H1 (cell line): Measurements from ENCODE around the gene EFHD1. TPM values are rescaled to one million over a fixed set of nuclear protein-coding genes. Genes with fewer than 3 reads are reported as not detected.

Source experiments
- BRCA1 ChIP-seq: IDR thresholded peaks from 2 replicates; pipeline ENCODE4 v1.6.1; 2012; ENCODE audit warnings: low read depth, low read length, improper control_type of control experiment
- CBX5 ChIP-seq: fragments of 300-800, 300-1000 bp; sonication (generic); IDR thresholded peaks from 2 replicates; pipeline ENCODE4 v1.7.1; 2016; ENCODE audit warnings: antibody characterized with exemption, low read length, low read depth
- CBX8 ChIP-seq: fragments of 300-800, 300-1000 bp; sonication (generic); IDR thresholded peaks from 2 replicates; pipeline ENCODE4 v1.7.1; 2016; ENCODE audit warnings: low read depth, low read length, borderline replicate concordance
- CTBP2 ChIP-seq: IDR thresholded peaks from 2 replicates; pipeline ENCODE4 v1.7.0; 2011; ENCODE audit warnings: borderline replicate concordance, mild to moderate bottlenecking, moderate library complexity, mixed read lengths, low read length; ENCODE audit not compliant: insufficient read depth, insufficient read length
- FOSL1 ChIP-seq: IDR thresholded peaks from 2 replicates; pipeline ENCODE4 v1.6.1; 2011; ENCODE audit warnings: mild to moderate bottlenecking, low read depth, low read length, moderate library complexity; ENCODE audit not compliant: insufficient read depth
- GABPA ChIP-seq: IDR thresholded peaks from 2 replicates; pipeline ENCODE4 v1.6.1; 2011; ENCODE audit warnings: mild to moderate bottlenecking, low read length, moderate library complexity, borderline replicate concordance; ENCODE audit not compliant: insufficient read depth
- JUND ChIP-seq: IDR thresholded peaks from 2 replicates; pipeline ENCODE4 v1.6.1; 2011; ENCODE audit warnings: mild to moderate bottlenecking, improper control_type of control experiment, low read length
- KDM1A ChIP-seq: fragments of 200-600, 300-600 bp; sonication (generic); IDR thresholded peaks from 2 replicates; pipeline ENCODE4 v1.7.1; 2016; ENCODE audit warnings: mild to moderate bottlenecking, low read length, borderline replicate concordance
- NANOG ChIP-seq: IDR thresholded peaks from 2 replicates; pipeline ENCODE4 v1.6.1; 2011; ENCODE audit warnings: low read length, low read depth, mild to moderate bottlenecking, inconsistent platforms; ENCODE audit not compliant: insufficient read depth, poor library complexity, severe bottlenecking
- PHF8 ChIP-seq: fragments of 200-600 bp; sonication (generic); conservative IDR thresholded peaks from 2 replicates; pipeline ENCODE4 v1.7.1; 2012; ENCODE audit warnings: low read depth, mild to moderate bottlenecking, inconsistent platforms, low read length, moderate library complexity
- POLR2A ChIP-seq, 2 experiments: IDR thresholded peaks; 1 replicate in 1 of 2; 2 replicates in 1 of 2; pipeline ENCODE4 v1.6.1; 2011; ENCODE audit warnings: low read depth in 2 of 2, low read length in 2 of 2, mild to moderate bottlenecking in 2 of 2; ENCODE audit errors: control extremely low read depth in 1 of 2
- RBBP5 ChIP-seq: IDR thresholded peaks from 2 replicates; pipeline ENCODE4 v1.7.1; 2012; ENCODE audit warnings: low read depth, mild to moderate bottlenecking, inconsistent platforms, low read length, moderate library complexity, borderline replicate concordance
- RFX5 ChIP-seq: IDR thresholded peaks from 2 replicates; pipeline ENCODE4 v1.6.1; 2011; ENCODE audit warnings: low read depth, low read length, improper control_type of control experiment, borderline replicate concordance
- SIN3A ChIP-seq, 2 experiments: IDR thresholded peaks in 1 of 2; conservative IDR thresholded peaks in 1 of 2; 2 replicates each; pipeline ENCODE4 v1.6.1; 2011 to 2012; ENCODE audit warnings: low read length in 2 of 2, improper control_type of control experiment in 1 of 2, low read depth in 1 of 2, mild to moderate bottlenecking in 1 of 2
- SP4 ChIP-seq: IDR thresholded peaks from 2 replicates; pipeline ENCODE4 v1.6.1; 2012; ENCODE audit warnings: low read length, inconsistent platforms
- TAF7 ChIP-seq: optimal IDR thresholded peaks from 2 replicates; pipeline ENCODE3; 2011; ENCODE audit warnings: low read depth, mild to moderate bottlenecking, inconsistent platforms, low read length, moderate library complexity, borderline replicate concordance
- TBP ChIP-seq: IDR thresholded peaks from 2 replicates; pipeline ENCODE4 v1.6.1; 2011; ENCODE audit warnings: low read depth, low read length, improper control_type of control experiment
- TEAD4 ChIP-seq: IDR thresholded peaks from 2 replicates; pipeline ENCODE4 v1.6.1; 2012; ENCODE audit warnings: low read depth, low read length, inconsistent platforms, mixed read lengths
- polyA plus RNA-seq, 7 experiments: library from polyadenylated mRNA; depleted of rRNA in 3 of 7; stranded (reverse) in 5 of 7; unstranded in 2 of 7; fragments of >200 nt in 5 of 7; fragments of 200-250 nt in 2 of 7; gene quantifications; 1 replicate in 5 of 7; 2 replicates in 1 of 7; 4 replicates in 1 of 7; pipeline versions ENCODE4 v1.2.1 to v1.2.3, GENCODE V29; 2011 to 2013; ENCODE audit warnings: missing spikeins in 2 of 7, mixed read lengths in 2 of 7
- total RNA-seq: library from RNA; stranded (reverse); fragmentation: NEBNext Ultra II Directional; extraction: Animal tissue kit (Norgen Biotek cat#: 25700); gene quantifications from 2 replicates; pipeline ENCODE4 v1.2.1, GENCODE V29; 2021
- TF ChIP-seq, protein P1 (sequence below): IDR thresholded peaks from 2 replicates; pipeline ENCODE4 v1.6.1; 2011; ENCODE audit warnings: low read depth, mild to moderate bottlenecking, low read length; ENCODE audit not compliant: insufficient read depth
- TF ChIP-seq, protein P2 (sequence below): IDR thresholded peaks from 2 replicates; pipeline ENCODE4 v1.6.1; 2011; ENCODE audit warnings: low read length, improper control_type of control experiment

EFHD1 gene
- total and polyA plus RNA-seq, 2 of the 8 experiments (the other 6 are each of a cell fraction or from before 2014, with no cell fraction given) = 3.4 to 4.5 TPM

DNA sequence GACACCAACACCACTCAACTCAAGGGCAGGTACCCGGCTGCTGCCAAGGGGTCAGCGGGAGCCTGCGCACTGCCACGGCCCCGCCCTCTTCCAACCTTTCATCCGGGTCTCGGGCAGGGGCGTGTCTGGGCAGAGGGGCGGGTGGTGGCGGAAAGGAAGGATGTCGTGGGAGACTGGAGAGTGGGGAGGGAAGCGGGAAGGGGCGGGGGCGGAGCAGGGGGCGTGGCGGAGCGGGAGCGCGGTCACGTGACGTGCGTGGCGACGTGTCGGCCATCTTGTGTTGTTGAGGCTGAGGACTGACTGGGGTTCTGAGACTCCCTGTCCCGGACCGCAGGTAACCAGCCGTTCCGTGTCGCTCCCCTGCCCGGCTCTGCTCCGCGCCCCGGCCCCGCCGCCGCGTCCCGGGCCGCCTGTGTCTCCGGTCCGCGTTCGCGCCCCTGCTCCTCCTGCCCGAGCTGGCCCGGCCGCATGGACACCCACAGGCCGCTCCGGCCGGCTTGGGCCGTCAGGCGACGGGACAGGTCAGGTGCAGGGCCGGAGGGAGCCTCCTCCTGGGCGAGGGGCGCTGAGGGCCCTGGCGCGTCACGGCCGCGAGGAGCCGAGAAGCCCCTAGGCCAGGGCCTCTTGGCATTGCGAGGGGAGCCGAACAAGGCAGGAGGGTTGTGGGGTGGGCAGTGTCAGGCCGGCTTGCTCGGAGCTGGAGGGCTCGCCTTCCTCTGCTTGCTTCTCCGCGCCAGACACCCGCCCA lies 63.8 kb downstream of the EFHD1 start, which contains the start of gene GIGYF2 (continued):
- TF ChIP-seq, protein P1, sequence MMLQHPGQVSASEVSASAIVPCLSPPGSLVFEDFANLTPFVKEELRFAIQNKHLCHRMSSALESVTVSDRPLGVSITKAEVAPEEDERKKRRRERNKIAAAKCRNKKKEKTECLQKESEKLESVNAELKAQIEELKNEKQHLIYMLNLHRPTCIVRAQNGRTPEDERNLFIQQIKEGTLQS = no peak
- TF ChIP-seq FOSL1 = no peak
- TF ChIP-seq BRCA1 = no peak
- no peak for TF ChIP-seq NANOG
- TF ChIP-seq CBX5 = no peak
- TF ChIP-seq JUND = no peak
- TF ChIP-seq RBBP5 = peak; percentile 61; the same call in 1 of the 2 replicates
- no peak for TF ChIP-seq CBX8
- no peak for TF ChIP-seq KDM1A
- TF ChIP-seq CTBP2 = no peak
- peak; percentile 42; the same call in 1 of the 2 replicates for TF ChIP-seq SP4
- peak in 1 of 2 experiments; percentile 87; a peak in 2 of 3 replicates for TF ChIP-seq POLR2A (IDR thresholded peaks at IDR 0.05; ENCODE audit: control extremely low read depth in 1 of 2, low read depth in 2 of 2, low read length in 2 of 2)
- TF ChIP-seq, protein P2, sequence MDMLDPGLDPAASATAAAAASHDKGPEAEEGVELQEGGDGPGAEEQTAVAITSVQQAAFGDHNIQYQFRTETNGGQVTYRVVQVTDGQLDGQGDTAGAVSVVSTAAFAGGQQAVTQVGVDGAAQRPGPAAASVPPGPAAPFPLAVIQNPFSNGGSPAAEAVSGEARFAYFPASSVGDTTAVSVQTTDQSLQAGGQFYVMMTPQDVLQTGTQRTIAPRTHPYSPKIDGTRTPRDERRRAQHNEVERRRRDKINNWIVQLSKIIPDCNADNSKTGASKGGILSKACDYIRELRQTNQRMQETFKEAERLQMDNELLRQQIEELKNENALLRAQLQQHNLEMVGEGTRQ = peak; percentile 92
- TF ChIP-seq TAF7 = no peak
- no peak for TF ChIP-seq GABPA
- peak; percentile 70 for TF ChIP-seq TBP
- no peak for TF ChIP-seq RFX5
- TF ChIP-seq SIN3A (conservative IDR thresholded peaks at IDR 0.05 in 1 of 2, IDR thresholded peaks at IDR 0.05 in 1 of 2; ENCODE audit: low read depth in 1 of 2, low read length in 2 of 2) = peak; percentile 61 to 75; a peak in 1 of 4 replicates
- TF ChIP-seq TEAD4 = no peak
- TF ChIP-seq PHF8 = peak; percentile 76
